Upper lobe of right lung (tissue), 1 donor: ENCODE results near the gene PODXL2. TPM values are rescaled to one million over a fixed set of nuclear protein-coding genes. Genes with fewer than 3 reads are reported as not detected.

Experiments
- ATAC-seq: fragments of 200-7000 bp; cut with Tn5 transposase; one replicate; pipeline ENCODE4 v1.9.1; 2020; ENCODE audit warnings: mild to moderate bottlenecking, moderate library complexity
- DNase-seq: peaks from one replicate; pipeline ENCODE4 v3.0.0-alpha.2; 2020
- H3K27ac ChIP-seq: fragments of 200-600 bp; one replicate; pipeline ENCODE4 v1.8.0; 2022
- H3K27me3 ChIP-seq: fragments of 200-600 bp; one replicate; pipeline ENCODE4 v1.8.0; 2022; ENCODE audit warnings: mild to moderate bottlenecking
- H3K36me3 ChIP-seq: fragments of 200-600 bp; one replicate; pipeline ENCODE4 v1.8.0; 2022
- H3K4me1 ChIP-seq: fragments of 200-600 bp; one replicate; pipeline ENCODE4 v1.8.0; 2022
- H3K4me3 ChIP-seq: fragments of 200-600 bp; one replicate; pipeline ENCODE4 v1.8.0; 2022; ENCODE audit warnings: mild to moderate bottlenecking
- H3K9me3 ChIP-seq: fragments of 200-600 bp; one replicate; pipeline ENCODE4 v1.8.0; 2022
- CTCF ChIP-seq: fragments of 200-600 bp; IDR thresholded peaks from one replicate; pipeline ENCODE4 v1.8.0; 2022; ENCODE audit warnings: antibody characterized with exemption
- intact Hi-C: fragments of 100-400 bp; cut with DNase I; formaldehyde crosslinking; loops from one replicate; pipeline ENCODE4 v1.11.0; 2022
- total RNA-seq: library from RNA; stranded (reverse); fragmentation: NEBNext Ultra II Directional; extraction: Animal tissue kit (Norgen Biotek cat#: 25700); gene quantifications from one replicate; pipeline ENCODE4 v1.2.1, GENCODE V29; 2021
- donor health status: DM: no; HTN: yes; CAD: no; lungs with severe emphysema.

The PODXL2 gene
- total RNA-seq, 1 donor from 2014 or later, result 3.7 TPM

- H3K4me3 ChIP-seq, result no peak overlapping the region
- H3K4me1 ChIP-seq, result no peaks in the 10 kb centered on the region
- H3K36me3 ChIP-seq, result no peaks in the 10 kb centered on the region
- peak; percentile 40 for DNase-seq
- no peak for ATAC-seq
- no peaks in the 10 kb centered on the region for H3K27me3 ChIP-seq
- no peak overlapping the region for H3K27ac ChIP-seq
- intact Hi-C loops, result loop anchor here (10.0 kb wide), 1 partner anchor 304 kb away; no protein-coding TSS in a partner anchor
- no peaks in the 10 kb centered on the region for H3K9me3 ChIP-seq
- TF ChIP-seq CTCF, result no peak
Observed at GRCh38 chr3:127660621-127661251, 31.8 kb downstream of the PODXL2 start.

- Histone ChIP-seq H3K27me3 (no peaks in the 10 kb centered on the region), H3K4me3 (no peak overlapping the region), H3K27ac (no peak overlapping the region), H3K36me3 (no peaks in the 10 kb centered on the region), H3K4me1 (no peaks in the 10 kb centered on the region), H3K9me3 (no peaks in the 10 kb centered on the region)
- TF ChIP-seq CTCF, result no peak
- no peak for ATAC-seq
- intact Hi-C loops, result loop anchor here (10.0 kb wide), 1 partner anchor 303 kb away; no protein-coding TSS in a partner anchor
- DNase-seq, result peak; percentile 18
Observed at GRCh38 chr3:127661600-127661999, 32.6 kb downstream of the PODXL2 start.

- no peak overlapping the region for H3K27ac ChIP-seq
- intact Hi-C loops, result loop anchor here (10.0 kb wide), 1 partner anchor 303 kb away; no protein-coding TSS in a partner anchor
- peak; percentile 57 for DNase-seq
- no peak for ATAC-seq
- no peaks in the 10 kb centered on the region for H3K4me1 ChIP-seq
- no peak for TF ChIP-seq CTCF
- H3K36me3 ChIP-seq, result no peaks in the 10 kb centered on the region
- H3K4me3 ChIP-seq, result no peak overlapping the region
- no peaks in the 10 kb centered on the region for H3K9me3 ChIP-seq
- no peaks in the 10 kb centered on the region for H3K27me3 ChIP-seq
Observed at GRCh38 chr3:127662001-127662469, 33.0 kb downstream of the PODXL2 start.

GRCh38 chr3:127663151-127663550, 34.2 kb downstream of the PODXL2 start:
- no peaks in the 10 kb centered on the region for H3K4me1 ChIP-seq
- H3K4me3 ChIP-seq, result no peak overlapping the region
- no peaks in the 10 kb centered on the region for H3K9me3 ChIP-seq
- no peak for TF ChIP-seq CTCF
- no peak for ATAC-seq
- no peaks in the 10 kb centered on the region for H3K36me3 ChIP-seq
- no peak for DNase-seq
- no peak overlapping the region for H3K27ac ChIP-seq
- H3K27me3 ChIP-seq, result no peaks in the 10 kb centered on the region
- intact Hi-C loops, result loop anchor here (10.0 kb wide), 1 partner anchor 302 kb away; no protein-coding TSS in a partner anchor

GRCh38 chr3:127665165-127665564, 36.2 kb downstream of the PODXL2 start:
- intact Hi-C loops, result loop anchor here (10.0 kb wide), 1 partner anchor 300 kb away; no protein-coding TSS in a partner anchor
- ATAC-seq, result no peak
- no peak for TF ChIP-seq CTCF

More at GRCh38 chr3:127665165-127665564, 36.2 kb downstream of the PODXL2 start:
- Histone ChIP-seq H3K36me3 (no peaks in the 10 kb centered on the region), H3K4me3 (no peak overlapping the region), H3K27me3 (no peaks in the 10 kb centered on the region), H3K4me1 (no peaks in the 10 kb centered on the region), H3K9me3 (no peaks in the 10 kb centered on the region), H3K27ac (no peak overlapping the region)
- DNase-seq, result no peak
